Type B pancreatic cell (in vitro differentiated cells): ENCODE data around the gene DNAH17. TPM values are rescaled to one million over a fixed set of nuclear protein-coding genes. Genes with fewer than 3 reads are reported as not detected.
A peak's percentile ranks its signal among the peaks of the same experiment; 100 is the strongest.

Experiments used
- DNase-seq: peaks from one replicate; pipeline ENCODE4 v3.0.0; 2021; ENCODE audit warnings: mixed read lengths; ENCODE audit not compliant: unreplicated experiment; ENCODE audit errors: extremely low spot score
- H3K27ac Mint-ChIP-seq: 2 replicates; pipeline ENCODE4 v1.8.0; 2021; ENCODE audit warnings: mild to moderate bottlenecking, mixed read lengths
- H3K27me3 Mint-ChIP-seq: 2 replicates; pipeline ENCODE4 v1.8.0; 2021; ENCODE audit warnings: mixed read lengths
- H3K36me3 Mint-ChIP-seq: 2 replicates; pipeline ENCODE4 v1.8.0; 2021; ENCODE audit warnings: mixed read lengths
- H3K4me1 Mint-ChIP-seq: one replicate; pipeline ENCODE4 v1.8.0; 2021; ENCODE audit warnings: mixed read lengths; ENCODE audit not compliant: unreplicated experiment
- H3K4me3 Mint-ChIP-seq: 2 replicates; pipeline ENCODE4 v1.8.0; 2021; ENCODE audit warnings: mild to moderate bottlenecking, mixed read lengths
- H3K9me3 Mint-ChIP-seq: 2 replicates; pipeline ENCODE4 v1.8.0; 2021; ENCODE audit warnings: mixed read lengths
- total RNA-seq: library from RNA; stranded (reverse); gene quantifications from 2 replicates; pipeline ENCODE4 v1.2.1, GENCODE V29; 2021; ENCODE audit warnings: low replicate concordance
- TF ChIP-seq, protein P1 (sequence below): fragments of 200-600 bp; sonication (generic); conservative IDR thresholded peaks from 2 replicates; pipeline ENCODE4 v1.5.0; 2021; ENCODE audit warnings: antibody characterized with exemption, mild to moderate bottlenecking

Gene DNAH17
- total RNA-seq, 1 donor from 2014 or later, result 0.07 TPM

DNA sequence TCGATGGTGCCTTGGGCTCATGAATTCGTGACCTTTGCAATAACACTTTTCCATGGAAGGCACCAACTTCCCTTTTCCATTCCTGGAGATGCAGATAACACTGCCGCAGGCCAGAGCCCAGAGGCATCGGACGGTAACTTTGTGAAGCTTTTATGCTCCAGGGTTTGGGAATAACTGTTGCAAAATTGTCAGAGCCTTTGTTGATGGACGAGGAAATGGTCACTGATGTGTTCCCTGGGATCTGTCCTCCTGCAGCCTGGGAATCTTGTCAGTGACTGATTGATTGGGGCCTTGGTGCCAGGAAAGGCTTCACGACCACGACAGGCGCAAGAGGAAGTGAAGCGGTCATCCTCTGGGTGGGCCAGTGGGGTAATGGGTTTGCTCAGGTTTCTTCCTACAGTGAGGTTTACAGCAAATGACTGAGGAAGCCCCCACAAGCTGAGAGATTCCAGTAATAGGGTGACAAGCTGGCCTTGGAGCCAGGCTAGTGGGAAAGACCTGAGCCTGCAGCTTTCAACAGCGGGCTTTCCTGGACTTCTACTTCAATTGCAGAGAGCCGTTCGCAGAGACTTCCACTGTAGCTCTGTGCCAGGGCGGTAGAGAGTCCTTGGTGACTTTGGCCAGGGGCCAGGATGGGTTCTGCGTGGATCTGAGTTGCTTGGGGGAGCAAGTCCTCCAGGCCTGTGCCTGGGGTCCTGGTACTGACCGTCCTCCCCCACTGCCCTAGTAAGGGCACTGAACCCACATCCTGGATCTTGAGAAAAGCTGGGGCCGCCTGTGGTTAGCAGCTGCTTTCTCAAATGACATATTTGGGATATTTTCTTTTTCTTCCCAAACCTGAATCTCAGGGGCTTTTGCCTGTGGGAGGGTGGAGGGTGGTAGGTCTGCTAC is 161.1 kb downstream of the DNAH17 start:
- TF ChIP-seq, protein P1, sequence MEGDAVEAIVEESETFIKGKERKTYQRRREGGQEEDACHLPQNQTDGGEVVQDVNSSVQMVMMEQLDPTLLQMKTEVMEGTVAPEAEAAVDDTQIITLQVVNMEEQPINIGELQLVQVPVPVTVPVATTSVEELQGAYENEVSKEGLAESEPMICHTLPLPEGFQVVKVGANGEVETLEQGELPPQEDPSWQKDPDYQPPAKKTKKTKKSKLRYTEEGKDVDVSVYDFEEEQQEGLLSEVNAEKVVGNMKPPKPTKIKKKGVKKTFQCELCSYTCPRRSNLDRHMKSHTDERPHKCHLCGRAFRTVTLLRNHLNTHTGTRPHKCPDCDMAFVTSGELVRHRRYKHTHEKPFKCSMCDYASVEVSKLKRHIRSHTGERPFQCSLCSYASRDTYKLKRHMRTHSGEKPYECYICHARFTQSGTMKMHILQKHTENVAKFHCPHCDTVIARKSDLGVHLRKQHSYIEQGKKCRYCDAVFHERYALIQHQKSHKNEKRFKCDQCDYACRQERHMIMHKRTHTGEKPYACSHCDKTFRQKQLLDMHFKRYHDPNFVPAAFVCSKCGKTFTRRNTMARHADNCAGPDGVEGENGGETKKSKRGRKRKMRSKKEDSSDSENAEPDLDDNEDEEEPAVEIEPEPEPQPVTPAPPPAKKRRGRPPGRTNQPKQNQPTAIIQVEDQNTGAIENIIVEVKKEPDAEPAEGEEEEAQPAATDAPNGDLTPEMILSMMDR, result no peak
- Mint-ChIP-seq H3K36me3 (peaks cover 10% of the 10 kb centered on the region), H3K9me3 (no peaks in the 10 kb centered on the region), H3K27me3 (no peaks in the 10 kb centered on the region), H3K27ac (no peak overlapping the region), H3K4me1 (peaks cover 28% of the 10 kb centered on the region), H3K4me3 (no peak overlapping the region)
- DNase-seq, result no peak

DNA sequence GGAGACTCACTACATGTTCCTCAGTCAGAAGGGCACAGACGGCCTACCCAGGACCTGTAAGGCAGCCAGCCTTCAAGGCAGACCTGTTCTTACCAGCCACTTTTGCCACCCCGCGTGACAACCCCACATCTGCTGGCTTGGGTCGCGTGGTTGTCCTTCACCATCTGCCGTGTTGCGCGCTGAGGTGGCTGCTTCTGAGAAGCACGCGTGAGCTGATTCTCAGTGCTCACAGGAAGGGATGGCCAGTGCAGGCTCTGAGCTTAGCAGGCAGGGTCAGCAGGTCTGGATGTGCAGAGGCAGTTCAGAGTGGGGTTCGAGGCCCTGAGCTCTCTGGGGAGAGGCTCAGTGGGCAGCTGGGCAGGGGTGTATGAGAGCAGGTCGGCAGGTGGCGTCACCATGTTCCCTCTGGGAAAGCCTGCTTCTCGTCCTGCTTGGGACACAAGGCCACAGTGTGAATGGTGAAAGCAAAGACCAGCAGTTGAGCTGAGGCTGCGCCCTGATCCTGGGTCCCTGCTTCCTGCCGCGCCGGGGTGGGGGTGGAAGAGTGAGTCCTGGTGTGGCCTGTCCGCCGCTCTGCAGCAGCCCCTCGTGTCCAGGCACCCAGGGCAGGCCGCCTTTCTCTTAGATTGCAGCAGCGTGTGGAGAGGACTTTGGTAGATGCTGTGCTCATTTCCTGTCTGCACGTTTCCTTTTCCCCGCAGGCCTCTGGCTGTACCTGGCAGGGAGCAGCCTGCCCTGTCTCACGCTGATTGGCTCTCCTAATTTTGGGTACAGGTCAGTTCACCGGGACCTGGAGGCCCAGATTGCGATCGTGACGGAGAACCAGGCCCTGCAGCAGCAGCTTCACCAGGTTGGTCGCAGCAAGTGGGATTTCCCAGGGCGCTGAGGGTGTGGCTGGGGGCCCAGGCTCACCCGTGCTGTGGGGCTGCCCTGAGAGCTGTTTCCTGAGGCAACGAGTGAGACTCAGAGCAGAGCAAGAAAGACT is 162.7 kb downstream of the DNAH17 start:
- Mint-ChIP-seq H3K4me1 (peaks cover 23% of the 10 kb centered on the region), H3K4me3 (no peak overlapping the region), H3K36me3 (peaks cover 4% of the 10 kb centered on the region), H3K9me3 (no peaks in the 10 kb centered on the region), H3K27me3 (no peaks in the 10 kb centered on the region), H3K27ac (no peak overlapping the region)
- TF ChIP-seq, protein P1, result no peak
- no peak for DNase-seq

DNA sequence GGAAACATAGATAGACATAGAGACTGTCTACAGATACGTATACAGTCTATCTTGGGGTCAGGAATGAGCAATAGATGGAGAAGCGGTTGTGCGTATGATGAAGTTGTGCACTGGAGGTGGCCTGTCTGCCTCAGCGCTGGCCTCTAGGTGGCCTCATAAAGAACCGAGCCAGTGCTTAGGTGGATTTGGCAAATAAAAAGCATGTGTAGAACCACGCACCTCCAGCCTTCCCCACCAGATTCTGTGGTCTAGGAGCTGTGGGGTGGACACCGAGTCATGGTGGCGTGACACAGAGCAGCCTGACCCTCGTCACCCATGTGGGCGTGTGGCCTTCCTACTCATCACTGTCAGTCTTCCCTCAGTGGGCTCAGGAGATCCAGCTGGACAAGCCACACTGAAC is 164.8 kb downstream of the DNAH17 start:
- Mint-ChIP-seq H3K27ac (no peak overlapping the region), H3K36me3 (peaks cover 4% of the 10 kb centered on the region), H3K27me3 (no peaks in the 10 kb centered on the region), H3K9me3 (no peaks in the 10 kb centered on the region), H3K4me3 (no peak overlapping the region), H3K4me1 (peaks cover 35% of the 10 kb centered on the region)
- no peak for DNase-seq
- TF ChIP-seq, protein P1, result peak; percentile 63

DNA sequence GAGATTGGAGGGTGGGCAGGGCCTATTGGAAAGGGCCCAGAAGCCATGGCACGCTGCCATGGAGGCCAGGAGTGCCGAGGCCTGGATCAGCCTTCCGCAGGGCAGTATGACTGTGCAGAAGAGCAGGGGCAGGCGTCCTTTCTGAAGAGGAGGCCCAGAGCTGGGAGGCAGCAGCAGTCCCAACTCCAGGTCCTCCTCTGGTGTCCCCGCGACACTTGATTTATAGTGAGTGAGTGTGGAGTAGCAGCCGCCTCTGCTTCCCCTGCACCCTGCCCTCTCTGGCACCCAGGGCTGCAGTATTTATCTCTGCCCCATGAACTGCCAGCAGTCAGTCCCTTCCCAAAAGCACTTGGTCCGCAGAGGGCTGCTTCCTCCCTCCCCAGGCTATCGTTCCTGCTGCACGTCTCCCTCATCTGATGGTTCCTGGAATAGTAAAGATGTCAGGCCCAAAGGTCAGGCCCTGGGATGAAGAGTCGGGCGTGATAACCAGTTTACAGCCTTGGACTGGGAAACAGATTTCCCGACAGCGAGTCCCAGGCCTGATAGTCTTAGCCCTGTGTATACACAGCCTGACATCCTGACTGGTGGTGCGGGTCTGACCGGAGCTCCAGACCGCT is 165.8 kb downstream of the DNAH17 start:
- DNase-seq, result no peak
- H3K4me3 Mint-ChIP-seq, result no peak overlapping the region
- peaks cover 28% of the 10 kb centered on the region for H3K4me1 Mint-ChIP-seq
- H3K27me3 Mint-ChIP-seq, result no peaks in the 10 kb centered on the region
- no peaks in the 10 kb centered on the region for H3K36me3 Mint-ChIP-seq
- H3K9me3 Mint-ChIP-seq, result no peaks in the 10 kb centered on the region
- peak overlapping the region; percentile 35 for H3K27ac Mint-ChIP-seq
- TF ChIP-seq, protein P1, result no peak

DNA sequence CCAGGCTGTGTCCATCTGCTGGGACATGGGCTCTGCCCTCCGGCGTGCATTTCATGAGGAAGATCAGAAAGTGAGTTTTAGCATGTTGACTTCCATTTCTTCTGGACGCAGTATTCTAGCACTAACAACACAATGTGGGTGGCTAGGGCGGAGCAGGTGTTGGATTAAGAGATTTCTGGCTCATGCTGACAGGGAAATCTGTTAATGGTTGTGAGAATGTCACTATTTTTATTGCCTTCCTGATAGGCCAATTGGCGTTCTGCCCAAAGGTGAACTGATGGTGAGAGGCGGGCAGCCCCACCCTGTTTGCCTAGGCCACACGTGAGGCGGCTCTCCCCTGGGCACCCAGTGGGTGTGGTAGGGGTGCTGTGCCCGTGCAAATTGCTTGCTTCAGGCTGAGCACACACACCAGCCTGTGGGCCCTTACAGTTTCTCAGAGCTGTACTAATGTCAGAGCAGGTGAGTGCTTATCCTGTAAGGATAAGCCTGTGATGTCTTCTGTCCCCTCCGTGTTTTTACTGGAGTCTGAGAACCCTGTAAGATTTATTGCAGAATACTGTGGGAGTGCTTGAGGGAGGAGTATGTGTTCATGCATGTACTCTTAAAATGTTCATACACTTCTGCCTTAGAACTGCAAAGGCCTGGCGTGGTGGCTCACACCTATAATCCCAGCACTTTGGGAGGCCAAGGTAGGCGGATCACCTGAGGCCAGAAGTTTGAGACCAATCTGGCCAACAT is 167.8 kb downstream of the DNAH17 start:
- DNase-seq, result no peak
- H3K27ac Mint-ChIP-seq, result peak overlapping the region; percentile 33
- no peaks in the 10 kb centered on the region for H3K27me3 Mint-ChIP-seq
- H3K4me1 Mint-ChIP-seq, result peaks cover 23% of the 10 kb centered on the region
- H3K36me3 Mint-ChIP-seq, result peaks cover 4% of the 10 kb centered on the region
- TF ChIP-seq, protein P1, result no peak
- H3K9me3 Mint-ChIP-seq, result no peaks in the 10 kb centered on the region
- H3K4me3 Mint-ChIP-seq, result peak overlapping the region; percentile 47
